Esophagus muscularis mucosa (tissue), 3 donors: Measurements from ENCODE around the gene OTOP3.

Experiments
- EP300 ChIP-seq: sonication (generic); formaldehyde crosslinking; IDR thresholded peaks from one replicate; pipeline ENCODE4 v1.6.1; 2017; ENCODE audit warnings: antibody characterized with exemption
- TF ChIP-seq, protein P1 (sequence below), 3 experiments: fragments of 200-600 bp in 2 of 3; fragments of 450-650 bp in 1 of 3; sonication (generic) in 2 of 3; IDR thresholded peaks; one replicate each; pipeline ENCODE4 v1.5.1; 2017 to 2019; ENCODE audit warnings: antibody characterized with exemption in 3 of 3, mild to moderate bottlenecking in 2 of 3, moderate library complexity in 1 of 3

DNA sequence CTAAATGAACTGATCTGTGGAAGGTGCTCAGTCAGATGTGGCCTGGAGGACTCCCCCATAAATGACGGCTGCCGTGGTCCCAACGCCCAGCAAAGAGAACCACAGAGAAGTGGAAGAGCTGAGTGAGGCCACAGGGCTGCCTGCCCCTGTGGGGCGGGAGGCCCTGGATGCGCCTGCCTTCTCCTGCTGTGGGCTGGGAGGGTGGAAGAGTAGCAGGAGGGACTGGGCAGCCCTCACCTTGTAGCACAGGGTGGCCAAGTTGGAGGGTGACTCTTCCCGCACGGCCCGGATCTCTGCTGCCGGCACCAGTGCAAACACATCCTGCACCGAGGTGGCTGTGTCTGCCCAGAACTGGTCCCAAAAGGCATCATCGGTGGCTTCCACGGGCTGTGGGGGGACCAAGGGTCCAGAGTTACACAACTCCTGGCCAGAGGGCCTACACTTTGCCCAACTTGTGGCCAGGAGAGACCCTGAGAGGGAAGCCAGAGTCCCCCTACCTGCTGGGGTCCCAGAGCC lies 28.6 kb downstream of the OTOP3 start:
- TF ChIP-seq, protein P1, sequence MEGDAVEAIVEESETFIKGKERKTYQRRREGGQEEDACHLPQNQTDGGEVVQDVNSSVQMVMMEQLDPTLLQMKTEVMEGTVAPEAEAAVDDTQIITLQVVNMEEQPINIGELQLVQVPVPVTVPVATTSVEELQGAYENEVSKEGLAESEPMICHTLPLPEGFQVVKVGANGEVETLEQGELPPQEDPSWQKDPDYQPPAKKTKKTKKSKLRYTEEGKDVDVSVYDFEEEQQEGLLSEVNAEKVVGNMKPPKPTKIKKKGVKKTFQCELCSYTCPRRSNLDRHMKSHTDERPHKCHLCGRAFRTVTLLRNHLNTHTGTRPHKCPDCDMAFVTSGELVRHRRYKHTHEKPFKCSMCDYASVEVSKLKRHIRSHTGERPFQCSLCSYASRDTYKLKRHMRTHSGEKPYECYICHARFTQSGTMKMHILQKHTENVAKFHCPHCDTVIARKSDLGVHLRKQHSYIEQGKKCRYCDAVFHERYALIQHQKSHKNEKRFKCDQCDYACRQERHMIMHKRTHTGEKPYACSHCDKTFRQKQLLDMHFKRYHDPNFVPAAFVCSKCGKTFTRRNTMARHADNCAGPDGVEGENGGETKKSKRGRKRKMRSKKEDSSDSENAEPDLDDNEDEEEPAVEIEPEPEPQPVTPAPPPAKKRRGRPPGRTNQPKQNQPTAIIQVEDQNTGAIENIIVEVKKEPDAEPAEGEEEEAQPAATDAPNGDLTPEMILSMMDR (IDR thresholded peaks at IDR 0.05), result no peak
- no peak for TF ChIP-seq EP300
